H1 (cell line): ENCODE measurements around the gene PHF3.

Experiments
- CTCF ChIP-seq, 3 experiments: IDR thresholded peaks; 1 replicate in 2 of 3; 2 replicates in 1 of 3; pipeline versions ENCODE4 v1.5.1 to v1.6.1; 2011; ENCODE audit warnings: low read length in 3 of 3, mild to moderate bottlenecking in 3 of 3, inconsistent platforms in 2 of 3, low read depth in 1 of 3, moderate library complexity in 1 of 3; ENCODE audit not compliant: insufficient read depth in 1 of 3; ENCODE audit errors: control extremely low read depth in 1 of 3
- EP300 ChIP-seq, 2 experiments: IDR thresholded peaks; 1 replicate in 1 of 2; 2 replicates in 1 of 2; pipeline ENCODE4 v1.6.1; 2011 to 2012; ENCODE audit warnings: low read depth in 2 of 2, low read length in 2 of 2, mild to moderate bottlenecking in 2 of 2, borderline replicate concordance in 1 of 2, inconsistent platforms in 1 of 2, moderate library complexity in 1 of 2
- GABPA ChIP-seq: IDR thresholded peaks from 2 replicates; pipeline ENCODE4 v1.6.1; 2011; ENCODE audit warnings: mild to moderate bottlenecking, low read length, moderate library complexity, borderline replicate concordance; ENCODE audit not compliant: insufficient read depth
- HDAC6 ChIP-seq: IDR thresholded peaks from one replicate; pipeline ENCODE4 v1.7.1; 2012; ENCODE audit warnings: low read depth, mild to moderate bottlenecking, inconsistent platforms, low read length, moderate library complexity
- JUN ChIP-seq: IDR thresholded peaks from 2 replicates; pipeline ENCODE4 v1.6.1; 2011; ENCODE audit warnings: low read depth, mild to moderate bottlenecking, improper control_type of control experiment, low read length
- MAFK ChIP-seq: IDR thresholded peaks from 2 replicates; pipeline ENCODE4 v1.6.1; 2012; ENCODE audit warnings: low read depth, mild to moderate bottlenecking, improper control_type of control experiment, low read length
- POLR2A ChIP-seq, 2 experiments: IDR thresholded peaks; 1 replicate in 1 of 2; 2 replicates in 1 of 2; pipeline ENCODE4 v1.6.1; 2011; ENCODE audit warnings: low read depth in 2 of 2, low read length in 2 of 2, mild to moderate bottlenecking in 2 of 2; ENCODE audit errors: control extremely low read depth in 1 of 2
- RAD21 ChIP-seq, 2 experiments: IDR thresholded peaks in 1 of 2; conservative IDR thresholded peaks in 1 of 2; 2 replicates each; pipeline ENCODE4 v1.6.1; 2011; ENCODE audit warnings: low read depth in 2 of 2, low read length in 2 of 2, improper control_type of control experiment in 1 of 2, inconsistent platforms in 1 of 2, mild to moderate bottlenecking in 1 of 2, moderate library complexity in 1 of 2
- YY1 ChIP-seq: IDR thresholded peaks from 2 replicates; pipeline ENCODE4 v1.6.1; 2011; ENCODE audit warnings: low read depth, mild to moderate bottlenecking, low read length
- ZNF274 ChIP-seq: IDR thresholded peaks from 2 replicates; pipeline ENCODE4 v1.7.0; 2012; ENCODE audit warnings: low read length, borderline replicate concordance; ENCODE audit errors: extremely low read depth

- TF ChIP-seq EP300 (IDR thresholded peaks at IDR 0.05; ENCODE audit: borderline replicate concordance in 1 of 2, low read depth in 2 of 2, low read length in 2 of 2) (no peak), YY1 (no peak), MAFK (no peak), JUN (no peak), POLR2A (IDR thresholded peaks at IDR 0.05; ENCODE audit: control extremely low read depth in 1 of 2, low read depth in 2 of 2, low read length in 2 of 2) (no peak), GABPA (no peak), RAD21 (IDR thresholded peaks at IDR 0.05 in 1 of 2, conservative IDR thresholded peaks at IDR 0.05 in 1 of 2; ENCODE audit: low read depth in 2 of 2, low read length in 2 of 2) (no peak), ZNF274 (no peak), CTCF (IDR thresholded peaks at IDR 0.05; ENCODE audit: control extremely low read depth in 1 of 3, insufficient read depth in 1 of 3, low read depth in 1 of 3, low read length in 3 of 3) (no peak), HDAC6 (no peak)
These were observed 972 bp upstream of the PHF3 start for GRCh38 chr6:63634630-63635029.
